Right renal pelvis (tissue), 4 donors: ENCODE measurements around the gene IGSF8. TPM values are rescaled to one million over a fixed set of nuclear protein-coding genes. Genes with fewer than 3 reads are reported as not detected.

Experiments used
- DNase-seq, 4 donors: peaks; one replicate each; pipeline ENCODE4 v3.0.0-alpha.2; 2013; ENCODE audit warnings: low read depth in 4 of 4, low spot score in 3 of 4, missing footprints in 1 of 4
- polyA plus RNA-seq, 4 donors: library from polyadenylated mRNA; unstranded; fragments of 120-200 nt; gene quantifications; one replicate each; pipeline ENCODE4 v1.2.1, GENCODE V29; 2013; ENCODE audit not compliant: insufficient read length in 4 of 4

Gene IGSF8
- polyA plus RNA-seq, 4 donors, result 30.0 to 42.3 (median 31.4) TPM

DNA sequence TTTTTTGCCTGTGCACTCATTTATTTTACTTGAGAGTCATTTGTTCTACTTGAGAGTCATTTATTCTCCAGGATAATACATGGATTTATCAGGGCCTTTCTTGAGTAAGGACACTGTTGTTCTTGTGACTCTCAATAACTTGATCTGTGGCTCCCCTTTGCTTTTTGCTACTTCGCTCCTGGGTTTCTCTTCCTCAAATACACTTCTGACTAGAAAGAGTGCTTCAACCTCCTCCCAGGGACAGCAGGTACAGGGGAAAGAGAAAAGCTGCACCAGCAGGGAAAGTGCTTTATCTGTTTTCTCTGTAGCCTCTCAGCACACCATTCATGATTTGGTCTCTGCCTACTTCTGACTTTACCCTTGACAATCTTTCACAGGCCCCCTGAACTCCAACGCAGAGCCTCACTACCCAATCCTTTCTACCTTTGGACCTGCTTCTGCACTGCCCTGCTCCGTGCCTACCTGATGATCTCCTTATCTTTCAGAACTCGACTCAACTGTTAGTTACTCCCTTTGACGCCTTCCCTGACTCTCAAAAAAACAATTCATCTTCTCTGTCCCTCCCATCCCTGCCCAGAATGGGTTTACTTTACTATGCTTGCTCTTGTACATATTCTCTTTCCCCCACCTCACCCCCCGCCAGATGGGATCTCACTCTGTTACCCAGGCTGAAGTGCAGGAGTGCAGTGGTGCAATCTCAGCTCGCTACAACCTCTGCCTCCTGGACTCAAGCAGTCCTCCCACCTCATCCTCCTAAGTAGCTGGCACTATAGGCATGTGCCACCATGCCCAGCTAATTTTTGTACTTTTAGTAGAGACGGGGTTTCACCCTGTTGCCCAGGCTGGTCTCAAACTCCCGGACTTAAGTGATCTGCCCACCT is 51.1 kb downstream of the IGSF8 start:
- DNase-seq, result no peak

DNA sequence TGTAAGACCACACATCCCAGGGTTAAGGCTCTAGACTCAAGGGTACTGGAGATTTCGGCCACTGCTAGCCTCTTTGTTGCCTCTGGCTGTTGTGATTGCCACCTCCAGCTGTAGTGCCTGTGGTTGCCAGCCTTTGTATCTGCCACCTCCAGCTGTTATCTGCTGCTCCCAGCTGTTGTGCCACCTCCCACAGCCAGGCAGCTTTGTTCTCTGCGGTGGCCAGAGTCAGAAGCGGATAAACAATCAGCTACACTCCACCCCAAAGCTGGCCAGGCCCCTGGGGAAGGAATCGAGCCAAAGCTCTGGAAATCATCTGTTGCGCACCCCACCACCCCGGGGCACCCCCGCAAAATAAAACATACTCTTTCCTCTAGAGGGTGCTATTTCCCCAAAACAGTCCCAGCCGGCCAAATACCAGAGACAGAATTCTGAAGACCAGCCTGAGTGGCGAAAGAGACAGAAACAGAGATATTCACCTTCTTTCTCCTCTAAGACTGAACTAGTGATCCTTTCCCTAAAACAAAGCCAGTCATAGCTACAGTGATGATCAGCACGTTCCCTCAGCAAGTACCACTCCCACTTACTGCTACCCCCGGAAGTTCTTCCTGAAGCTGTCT is 51.8 kb downstream of the IGSF8 start:
- no peak for DNase-seq

DNA sequence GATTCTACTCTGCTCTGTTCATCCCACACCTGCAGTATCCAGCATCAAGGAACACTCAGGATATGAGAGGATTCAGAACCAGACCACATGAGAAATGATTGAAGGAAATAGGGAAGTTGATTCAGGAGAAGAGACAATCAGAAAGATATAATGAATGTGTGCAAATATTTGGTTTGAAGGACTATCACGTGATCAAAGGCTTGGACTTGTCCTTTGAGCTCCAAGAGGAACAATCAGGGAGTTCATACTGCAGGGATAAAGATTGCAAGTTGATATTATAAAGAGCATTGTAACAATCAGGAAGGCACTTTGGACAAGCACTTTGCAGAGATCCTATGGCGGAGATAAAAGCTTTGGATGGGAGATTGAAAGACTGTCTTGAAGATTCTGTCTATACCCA is 52.8 kb downstream of the IGSF8 start:
- DNase-seq, result no peak

DNA sequence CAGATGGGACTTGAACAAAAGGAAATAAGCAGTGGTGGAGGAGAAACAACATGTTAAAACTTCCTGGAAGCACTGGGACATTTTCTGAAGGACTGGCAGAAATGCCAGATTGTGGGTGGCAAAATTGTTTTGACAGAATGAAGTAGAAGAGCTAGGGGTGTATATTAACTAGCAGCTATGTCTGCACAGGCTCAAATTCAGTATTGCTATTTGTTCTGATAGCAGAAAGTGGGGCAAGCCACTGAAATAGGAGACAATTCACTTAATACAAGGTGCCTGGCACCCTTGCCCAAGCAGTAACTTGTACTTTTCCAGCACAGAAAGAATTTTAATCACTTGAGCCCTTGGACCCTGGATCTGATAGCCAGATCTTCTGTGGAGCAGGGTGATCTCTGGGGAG is 54.9 kb downstream of the IGSF8 start:
- DNase-seq, result no peak

Other genes starting within 250 kb of the IGSF8 start
- under 1 TPM; 0.13 to 0.65 (median 0.38) TPM for gene VSIG8, start 236.0 kb downstream of the IGSF8 start, polyA plus RNA-seq
- gene CFAP45, start 198.5 kb downstream of the IGSF8 start, polyA plus RNA-seq, result 1 to 10 TPM; 2.6 to 3.5 (median 3.3) TPM
- gene TAGLN2, start 173.1 kb downstream of the IGSF8 start, polyA plus RNA-seq, result 100 to 1,000 TPM; 123 to 160 (median 142) TPM
- 10 to 100 TPM; 13.4 to 18.7 (median 15.5) TPM for gene IGSF9, start 153.0 kb downstream of the IGSF8 start, polyA plus RNA-seq
- gene SLAMF9, start 144.4 kb downstream of the IGSF8 start, polyA plus RNA-seq, result not detected
- 10 to 100 TPM; 11.4 to 14.6 (median 14.0) TPM for gene PIGM, start 66.6 kb downstream of the IGSF8 start, polyA plus RNA-seq
- gene KCNJ10, start 28.5 kb downstream of the IGSF8 start, polyA plus RNA-seq, result 10 to 100 TPM; 24.5 to 33.1 (median 30.7) TPM
- under 1 TPM in 3 of 4 donors, not detected in 1; 0.04 to 0.13 (median 0.10) TPM for gene KCNJ9, start 17.1 kb downstream of the IGSF8 start, polyA plus RNA-seq
- 1 to 10 TPM; 3.7 to 5.3 (median 4.5) TPM for gene ATP1A2, start 17.1 kb upstream of the IGSF8 start, polyA plus RNA-seq
- 1 to 10 TPM in 1 of 4 donors, under 1 TPM in 2, not detected in 1; 0.06 to 1.2 (median 0.71) TPM for gene ATP1A4, start 53.0 kb upstream of the IGSF8 start, polyA plus RNA-seq
- gene CASQ1, start 92.0 kb upstream of the IGSF8 start, polyA plus RNA-seq, result under 1 TPM in 3 of 4 donors, not detected in 1; 0.21 to 0.53 (median 0.47) TPM
- gene PEA15, start 106.8 kb upstream of the IGSF8 start, polyA plus RNA-seq, result 100 to 1,000 TPM; 104 to 131 (median 129) TPM
- 100 to 1,000 TPM; 198 to 238 (median 203) TPM for gene DCAF8, start 163.9 kb upstream of the IGSF8 start, polyA plus RNA-seq
- 10 to 100 TPM; 81.9 to 87.2 (median 82.8) TPM for gene PEX19, start 186.5 kb upstream of the IGSF8 start, polyA plus RNA-seq
- 100 to 1,000 TPM; 145 to 157 (median 153) TPM for gene COPA, start 244.6 kb upstream of the IGSF8 start, polyA plus RNA-seq
- 100 to 1,000 TPM; 155 to 170 (median 163) TPM for gene NCSTN, start 244.8 kb upstream of the IGSF8 start, polyA plus RNA-seq